HFF-Myc (cell line): ENCODE measurements around the gene IL1RAP.

Source experiments
- DNase-seq: peaks from one replicate; pipeline ENCODE4 v3.0.0-alpha.2; 2011; ENCODE audit warnings: low read depth; ENCODE audit errors: extremely low read depth
- H3K4me3 ChIP-seq: replicated peaks from 2 replicates; pipeline ENCODE4 v1.5.1; 2011; ENCODE audit warnings: low read depth, mild to moderate bottlenecking, control low read depth, low read length
- CTCF ChIP-seq: IDR thresholded peaks from 2 replicates; pipeline ENCODE4 v1.5.1; 2012; ENCODE audit warnings: mild to moderate bottlenecking, low read depth, low read length, control low read depth; ENCODE audit errors: missing control alignments

Gene IL1RAP

GRCh38 chr3:190597291-190597690 lies 83.4 kb downstream of the IL1RAP start:
- no peak for TF ChIP-seq CTCF
- no peak for DNase-seq
- no peak overlapping the region for H3K4me3 ChIP-seq

- no peak for DNase-seq
- no peak overlapping the region for H3K4me3 ChIP-seq
Observed at GRCh38 chr3:190601622-190602021, 87.7 kb downstream of the IL1RAP start.

GRCh38 chr3:190605385-190605784 lies 91.5 kb downstream of the IL1RAP start:
- TF ChIP-seq CTCF: no peak
- no peak overlapping the region for H3K4me3 ChIP-seq
- no peak for DNase-seq

More at GRCh38 chr3:190601622-190602021, 87.7 kb downstream of the IL1RAP start:
- TF ChIP-seq CTCF: no peak

GRCh38 chr3:190606596-190606995 lies 92.7 kb downstream of the IL1RAP start:
- DNase-seq: no peak
- TF ChIP-seq CTCF: no peak

GRCh38 chr3:190607021-190607420 lies 93.1 kb downstream of the IL1RAP start:
- no peak for TF ChIP-seq CTCF
- DNase-seq: no peak
- H3K4me3 ChIP-seq: no peak overlapping the region

More at GRCh38 chr3:190606596-190606995, 92.7 kb downstream of the IL1RAP start:
- no peak overlapping the region for H3K4me3 ChIP-seq

- no peak for TF ChIP-seq CTCF
- no peak for DNase-seq
- no peak overlapping the region for H3K4me3 ChIP-seq
Observed at GRCh38 chr3:190608850-190609589, 95.1 kb downstream of the IL1RAP start.
